Epithelial cell of esophagus (primary cell): ENCODE data around the gene SLC25A44.

Experiments used
- DNase-seq: peaks from one replicate; pipeline ENCODE4 v3.0.0; 2010; ENCODE audit warnings: low read depth
- H3K4me3 ChIP-seq: 2 replicates; pipeline ENCODE4 v1.5.1; 2011; ENCODE audit warnings: mild to moderate bottlenecking, low read length, control low read depth
- CTCF ChIP-seq: IDR thresholded peaks from 2 replicates; pipeline ENCODE4 v1.5.1; 2011; ENCODE audit warnings: low read depth, mild to moderate bottlenecking, low read length, control low read depth, inconsistent platforms; ENCODE audit not compliant: insufficient read depth; ENCODE audit errors: missing control alignments

Gene SLC25A44

GRCh38 chr1:156241311-156241811 lies 47.5 kb downstream of the SLC25A44 start:
- no peak for TF ChIP-seq CTCF
- DNase-seq = peak; percentile 62
- no peak overlapping the region for H3K4me3 ChIP-seq

GRCh38 chr1:156241926-156242325 lies 48.0 kb downstream of the SLC25A44 start, which contains the start of gene BGLAP:
Gene BGLAP (plus strand): TSS chr1:156242184. CDS start chr1:156242232, 48 bp downstream.
- no peak within 1 kb of the TSS for H3K4me3 ChIP-seq

GRCh38 chr1:156242738-156243137 lies 48.8 kb downstream of the SLC25A44 start:
- TF ChIP-seq CTCF = no peak
- no peak overlapping the region for H3K4me3 ChIP-seq
- DNase-seq = no peak

More at GRCh38 chr1:156241926-156242325, 48.0 kb downstream of the SLC25A44 start, which contains the start of gene BGLAP:
- no peak for TF ChIP-seq CTCF
- no peak for DNase-seq

DNA sequence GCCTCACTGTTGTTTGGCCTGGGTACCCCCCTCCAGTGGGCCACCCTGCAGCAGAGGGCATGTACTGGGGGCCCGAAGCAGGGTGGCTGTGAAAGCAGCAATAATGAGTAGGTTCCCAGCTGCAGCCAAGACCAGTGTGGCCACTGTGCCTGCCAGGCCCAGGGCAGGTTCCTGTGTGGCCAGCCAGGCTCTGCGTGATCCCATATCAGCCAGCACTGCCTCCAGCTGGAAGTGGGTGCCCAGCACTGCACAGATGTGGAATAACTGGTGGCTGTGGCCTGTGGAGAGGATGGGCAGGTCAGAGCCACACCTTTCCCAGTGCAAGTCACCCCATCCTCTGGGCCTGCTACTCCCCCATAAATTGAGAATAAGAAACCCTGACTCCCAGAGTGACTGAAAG lies 50.2 kb downstream of the SLC25A44 start:
- no peak for TF ChIP-seq CTCF
- no peak overlapping the region for H3K4me3 ChIP-seq

GRCh38 chr1:156244712-156245111 lies 50.8 kb downstream of the SLC25A44 start:
- no peak overlapping the region for H3K4me3 ChIP-seq
- no peak for TF ChIP-seq CTCF
- no peak for DNase-seq

More for the DNA sequence above, 50.2 kb downstream of the SLC25A44 start:
- DNase-seq = no peak

DNA sequence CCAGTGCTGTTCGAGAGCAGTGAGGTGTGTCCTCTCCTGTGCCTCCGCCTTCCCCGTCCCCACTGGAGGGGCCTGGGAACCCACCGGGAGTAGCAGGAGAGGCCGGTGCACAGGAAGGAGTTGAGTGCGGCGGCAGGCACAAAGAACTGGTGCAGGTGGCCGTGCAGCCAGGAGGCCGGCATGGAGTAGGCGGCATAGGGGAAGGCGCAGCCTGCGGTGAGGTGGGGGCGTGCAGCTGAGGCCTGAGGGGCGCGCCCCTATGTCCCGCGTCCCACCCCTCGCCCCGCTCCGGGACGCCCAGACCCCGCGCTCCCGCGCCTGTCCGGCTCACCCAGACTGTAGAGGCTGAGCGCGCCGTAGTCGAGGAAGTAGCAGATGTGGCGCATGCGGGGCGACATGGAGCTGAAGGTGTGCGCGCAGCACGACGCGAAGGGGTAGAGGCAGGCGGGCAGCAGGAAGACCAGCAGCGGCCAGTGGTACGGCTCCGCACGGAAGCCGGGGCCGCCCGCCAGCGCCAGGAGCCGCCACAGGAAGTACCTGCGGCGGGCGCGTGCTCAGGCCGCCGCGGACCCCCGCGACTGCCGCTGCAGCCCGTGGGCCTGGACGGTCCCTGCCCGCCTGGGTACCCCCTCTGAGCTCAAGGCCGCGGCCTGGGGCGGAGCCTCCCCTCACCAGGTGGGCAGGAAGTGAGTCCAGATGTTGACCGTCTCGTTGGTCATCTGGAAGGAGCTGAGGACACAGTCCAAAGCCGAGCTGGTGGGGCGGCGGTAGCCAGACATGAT lies 51.7 kb downstream of the SLC25A44 start:
- peak; percentile 44 for DNase-seq
- no peak for TF ChIP-seq CTCF
- peak overlapping the region; percentile 3 for H3K4me3 ChIP-seq
